K562 (cell line): ENCODE data around the gene C2orf76. TPM values are rescaled to one million over a fixed set of nuclear protein-coding genes. Genes with fewer than 3 reads are reported as not detected.

Experiments
- ATAC-seq: fragments of 200-7000 bp; cut with Tn5 transposase; 3 replicates; pipeline ENCODE4 v1.9.1; 2020; ENCODE audit warnings: moderate library complexity
- BruUV-seq: library from RNA; stranded (reverse); fragments of 400-500 nt; replicated peaks from 2 replicates; lab custom pipeline; 2021; lab: Mats Ljungman, UMichigan
- CTCF ChIA-PET: fragments of 300-600 bp; formaldehyde crosslinking; extraction: SDS; loops from one replicate; lab custom pipeline; 2021; ENCODE audit warnings: low intra/inter-chr PET ratio; lab: Yijun Ruan, JAX
- POLR2A ChIA-PET: fragments of 300-600, 350-650 bp; sonication (Branson Sonifier 250); formaldehyde crosslinking; extraction: SDS; loops from one replicate; lab custom pipeline; 2021; ENCODE audit warnings: antibody characterized with exemption, inconsistent platforms; lab: Yijun Ruan, JAX
- DNase-seq, 4 experiments: peaks; one replicate each; pipeline versions ENCODE4 v3.0.0 to v3.0.0-alpha.2; 2011 to 2018; ENCODE audit warnings: low spot score in 3 of 4, mixed read lengths in 3 of 4; ENCODE audit errors: extremely low read depth in 1 of 4
- FAIRE-seq: peaks from 2 replicates; lab custom pipeline; 2011; peaks lifted over from hg19 to GRCh38; lab: Jason Lieb, UNC
- H2AFZ ChIP-seq: 2 replicates; pipeline ENCODE4 v1.6.0; 2011; ENCODE audit warnings: low read depth, low read length, control low read depth, inconsistent platforms
- H3K27ac ChIP-seq: fragments of 200-600 bp; 3 replicates; pipeline ENCODE4 v1.8.0; 2011; ENCODE audit warnings: low read depth, mild to moderate bottlenecking, control low read depth, inconsistent platforms, low read length, moderate library complexity, mixed read lengths; ENCODE audit errors: extremely low read depth
- H3K27me3 ChIP-seq, 2 experiments: fragments of 300-600 bp in 1 of 2; 2 replicates in 1 of 2; 3 replicates in 1 of 2; pipeline versions ENCODE4 v1.6.0 to v1.8.0; 2011; ENCODE audit warnings: inconsistent platforms in 2 of 2, low read length in 2 of 2, mild to moderate bottlenecking in 1 of 2, mixed read lengths in 1 of 2, moderate library complexity in 1 of 2; ENCODE audit not compliant: control insufficient read depth in 2 of 2, insufficient read depth in 2 of 2
- H3K36me3 ChIP-seq: fragments of 300-600 bp; 3 replicates; pipeline ENCODE4 v1.8.0; 2011; ENCODE audit warnings: mild to moderate bottlenecking, low read length, inconsistent platforms; ENCODE audit not compliant: control insufficient read depth, insufficient read depth
- H3K4me1 ChIP-seq, 2 experiments: fragments of 200-600 bp in 1 of 2; replicated peaks in 1 of 2; 2 replicates in 1 of 2; 3 replicates in 1 of 2; pipeline versions ENCODE4 v1.5.1 to v1.8.0; 2011; ENCODE audit warnings: inconsistent platforms in 2 of 2, low read length in 2 of 2, mild to moderate bottlenecking in 1 of 2, mixed read lengths in 1 of 2, moderate library complexity in 1 of 2; ENCODE audit not compliant: control insufficient read depth in 2 of 2, insufficient read depth in 2 of 2
- H3K4me2 ChIP-seq: 2 replicates; pipeline ENCODE4 v1.6.1; 2011; ENCODE audit warnings: low read length, control low read depth, inconsistent platforms, mixed read lengths; ENCODE audit not compliant: insufficient read depth
- H3K4me3 ChIP-seq: fragments of 200-600 bp; sonication (generic), shearing (Covaris generic); 2 replicates; pipeline ENCODE4 v1.5.1; 2016; ENCODE audit warnings: control low read depth, inconsistent platforms
- H3K79me2 ChIP-seq: fragments of 200-600 bp; 3 replicates; pipeline ENCODE4 v1.8.0; 2011; ENCODE audit warnings: low read length, inconsistent platforms; ENCODE audit not compliant: control insufficient read depth, insufficient read depth
- H3K9ac ChIP-seq, 2 experiments: 2 replicates each; pipeline versions ENCODE4 v1.6.0 to v1.6.1; 2011; ENCODE audit warnings: low read depth in 2 of 2, low read length in 2 of 2, control low read depth in 1 of 2, inconsistent platforms in 1 of 2, mild to moderate bottlenecking in 1 of 2, mixed read lengths in 1 of 2; ENCODE audit not compliant: insufficient read depth in 1 of 2
- H3K9me1 ChIP-seq: one replicate; pipeline ENCODE4 v1.6.0; 2011; ENCODE audit warnings: inconsistent platforms, mild to moderate bottlenecking, low read length, moderate library complexity; ENCODE audit not compliant: control insufficient read depth, insufficient read depth
- H3K9me3 ChIP-seq: replicated peaks from 2 replicates; pipeline ENCODE4 v1.5.1; 2011; ENCODE audit warnings: low read depth, low read length, inconsistent platforms; ENCODE audit not compliant: control insufficient read depth, insufficient read depth
- H4K20me1 ChIP-seq: replicated peaks from 2 replicates; pipeline ENCODE4 v1.6.1; 2011; ENCODE audit warnings: low read length, inconsistent platforms, mixed read lengths; ENCODE audit not compliant: control insufficient read depth, insufficient read depth
- CAMTA2 ChIP-seq: fragments of 250-450 bp; sonication (Bioruptor Pico); conservative IDR thresholded peaks from 2 replicates; pipeline ENCODE4 v1.5.1; 2022
- ELK3 ChIP-seq: fragments of 450-650 bp; formaldehyde crosslinking; IDR thresholded peaks from 2 replicates; pipeline ENCODE4 v1.4.0; 2020; ENCODE audit warnings: mild to moderate bottlenecking
- GATAD2A ChIP-seq: fragments of 450-650 bp; IDR thresholded peaks from 2 replicates; pipeline ENCODE4 v1.6.1; 2017
- HIVEP1 ChIP-seq: fragments of 250-450 bp; sonication (Bioruptor Pico); IDR thresholded peaks from 2 replicates; pipeline ENCODE4 v1.4.0; 2020; ENCODE audit warnings: mild to moderate bottlenecking
- HNRNPL ChIP-seq: fragments of 200-400 bp; formaldehyde crosslinking; IDR thresholded peaks from 2 replicates; pipeline ENCODE4 v1.6.1; 2017; ENCODE audit warnings: low read depth, mild to moderate bottlenecking, low read length
- MEF2A ChIP-seq: IDR thresholded peaks from 2 replicates; pipeline ENCODE4 v1.6.1; 2011; ENCODE audit warnings: low read depth, mild to moderate bottlenecking, low read length, moderate library complexity; ENCODE audit not compliant: control insufficient read depth
- NFATC3 ChIP-seq: fragments of 450-650 bp; IDR thresholded peaks from 2 replicates; pipeline ENCODE4 v1.6.1; 2017; ENCODE audit warnings: mild to moderate bottlenecking
- RB1 ChIP-seq: fragments of 450-650 bp; IDR thresholded peaks from 2 replicates; pipeline ENCODE4 v1.6.1; 2017; ENCODE audit warnings: low read depth, mild to moderate bottlenecking
- RBM14 ChIP-seq: fragments of 200-400 bp; formaldehyde crosslinking; IDR thresholded peaks from 2 replicates; pipeline ENCODE4 v1.6.1; 2018; ENCODE audit warnings: low read depth, mild to moderate bottlenecking, low read length, moderate library complexity, borderline replicate concordance; ENCODE audit not compliant: insufficient read depth
- SMAD3 ChIP-seq: fragments of 450-650 bp; formaldehyde crosslinking; conservative IDR thresholded peaks from 2 replicates; pipeline ENCODE4 v1.4.0; 2020; ENCODE audit warnings: mild to moderate bottlenecking
- TCF15 ChIP-seq: fragments of 250-450 bp; sonication (Bioruptor Pico); IDR thresholded peaks from 2 replicates; pipeline ENCODE4 v1.8.0; 2022; ENCODE audit warnings: moderate library complexity, mild to moderate bottlenecking, inconsistent platforms
- ZNF239 ChIP-seq: fragments of 250-450 bp; sonication (Bioruptor Pico); IDR thresholded peaks from 2 replicates; pipeline ENCODE4 v1.4.0; 2020; ENCODE audit warnings: mild to moderate bottlenecking
- WGBS: fragments of 100-300 bp; shearing (Covaris generic); methylation state at CpG from one replicate; pipeline ENCODE4 v1.1.6; 2016; ENCODE audit warnings: low coverage, mixed read lengths; ENCODE audit not compliant: insufficient coverage; ENCODE audit errors: missing lambda C conversion rate; 5-methylcytosine and 5-hydroxymethylcytosine counted together
- in situ Hi-C: fragments of 300-500 bp; cut with MboI; formaldehyde crosslinking; loops from 4 replicates; pipeline ENCODE4 v1.15.0; 2018; ENCODE audit warnings: inconsistent platforms, mixed read lengths
- intact Hi-C: fragments of 100-400 bp; cut with micrococcal nuclease; formaldehyde crosslinking; loops from 2 replicates; pipeline ENCODE4 v1.14.2; 2022
- polyA plus RNA-seq, 8 experiments: library from polyadenylated mRNA; depleted of rRNA in 4 of 8; stranded (reverse) in 5 of 8; unstranded in 3 of 8; fragments of >200 nt; fragmentation: Nextera tagmentation in 2 of 8; fragmentation: Illumina TruSeq in 1 of 8; extraction: Ambion mirVana in 2 of 8; extraction: Trizol in 1 of 8; gene quantifications; 2 replicates each; pipeline versions ENCODE4 v1.2.1 to v1.2.3, GENCODE V29; 2011 to 2014; ENCODE audit warnings: inconsistent platforms in 1 of 8, missing spikeins in 1 of 8
- total RNA-seq, 7 experiments: library from RNA; depleted of rRNA in 6 of 7; stranded (reverse); fragments of >200 nt in 6 of 7; fragmentation: Illumina TruSeq in 2 of 7; extraction: Trizol in 2 of 7; gene quantifications; 2 replicates each; pipeline versions ENCODE4 v1.2.1 to v1.2.3, GENCODE V29; 2011 to 2021; ENCODE audit warnings: low replicate concordance in 1 of 7

The C2orf76 gene
- total and polyA plus RNA-seq, 9 of the 15 experiments (the other 6 are each of a cell fraction or from before 2014, with no cell fraction given) = 4.8 to 26.2 (median 14.5) TPM

- Histone ChIP-seq H3K9me1 (no peaks in the 10 kb centered on the region), H3K9me3 (no peaks in the 10 kb centered on the region), H3K4me1 (no peaks in the 10 kb centered on the region; a peak in 2 of 5 replicates), H2AFZ (no peak overlapping the region), H3K36me3 (no peaks in the 10 kb centered on the region), H3K4me2 (no peak overlapping the region), H3K9ac (no peak overlapping the region), H3K27me3 (peaks cover 20 to 30% of the 10 kb centered on the region in 2 experiments; a peak in 4 of 5 replicates), H4K20me1 (no peaks in the 10 kb centered on the region), H3K79me2 (no peaks in the 10 kb centered on the region), H3K27ac (no peak overlapping the region), H3K4me3 (no peak overlapping the region)
- DNase-seq (no peak), FAIRE-seq (no peak), ATAC-seq (no peak)
- WGBS = 45% methylated on average over 4 of the region's 4 CpGs
- in situ Hi-C loops (loop anchor here (25.0 kb wide), 2 partner anchors 268 to 393 kb away; no protein-coding TSS in a partner anchor), intact Hi-C loops (no loop called here)
- BruUV-seq = no TSS peak
- POLR2A ChIA-PET = interaction anchor here (1.0 kb wide), 1 partner anchor 11 kb away, joined by 3 read pairs; no protein-coding TSS in a partner anchor
- CTCF ChIA-PET = no interaction called here
- no peak for TF ChIP-seq RBM14
- TF ChIP-seq TCF15 = no peak
- no peak for TF ChIP-seq ELK3 (CRISPR knock-in tag)
- no peak for TF ChIP-seq RB1
- TF ChIP-seq MEF2A = no peak
- no peak for TF ChIP-seq ZNF239 (CRISPR knock-in tag)
- TF ChIP-seq CAMTA2 = no peak
- TF ChIP-seq HNRNPL = no peak
- TF ChIP-seq GATAD2A = no peak
- TF ChIP-seq SMAD3 = no peak
- TF ChIP-seq NFATC3 = no peak
- no peak for TF ChIP-seq HIVEP1 (CRISPR knock-in tag)
Observed at GRCh38 chr2:119280680-119281079, 86.0 kb downstream of the C2orf76 start.
